Endothelial cell of umbilical vein (primary cell): Measurements from ENCODE around the gene NRCAM.

Experiments
- EZH2 ChIP-seq: IDR thresholded peaks from 2 replicates; pipeline ENCODE4 v1.6.1; 2012; ENCODE audit warnings: borderline replicate concordance, low read depth, mild to moderate bottlenecking, moderate library complexity, low read length, inconsistent platforms; ENCODE audit not compliant: severe bottlenecking
- FOS ChIP-seq: IDR thresholded peaks from 2 replicates; pipeline ENCODE4 v1.6.1; 2011; ENCODE audit warnings: mild to moderate bottlenecking, low read length, moderate library complexity, borderline replicate concordance; ENCODE audit not compliant: insufficient read depth
- GATA2 ChIP-seq: IDR thresholded peaks from 2 replicates; pipeline ENCODE4 v1.7.0; 2011; ENCODE audit warnings: low read depth, mild to moderate bottlenecking, moderate library complexity, mixed read lengths, low read length; ENCODE audit not compliant: insufficient read length, insufficient read depth
- JUN ChIP-seq: IDR thresholded peaks from 2 replicates; pipeline ENCODE4 v1.6.1; 2011; ENCODE audit warnings: borderline replicate concordance, low read depth; ENCODE audit not compliant: insufficient read length, insufficient read depth
- MYC ChIP-seq: IDR thresholded peaks from one replicate; pipeline ENCODE4 v1.6.1; 2011; ENCODE audit warnings: mild to moderate bottlenecking, low read depth, low read length
- POLR2A ChIP-seq: IDR thresholded peaks from 2 replicates; pipeline ENCODE4 v1.6.1; 2012; ENCODE audit warnings: low read depth, mild to moderate bottlenecking, control low read depth, low read length
- POLR2AphosphoS5 ChIP-seq: IDR thresholded peaks from 2 replicates; pipeline ENCODE4 v1.6.1; 2012; ENCODE audit warnings: low read depth, mild to moderate bottlenecking, control low read depth, low read length, moderate library complexity; ENCODE audit not compliant: insufficient read depth
- TF ChIP-seq, protein P1 (sequence below), 2 donors: IDR thresholded peaks; 1 replicate in 1 of 2; 2 replicates in 1 of 2; pipeline ENCODE4 v1.5.1; 2011; ENCODE audit warnings: low read length in 2 of 2, mild to moderate bottlenecking in 2 of 2, moderate library complexity in 2 of 2, control low read depth in 1 of 2, inconsistent platforms in 1 of 2, low read depth in 1 of 2; ENCODE audit not compliant: insufficient read depth in 1 of 2; ENCODE audit errors: extremely low read depth in 1 of 2
- TF ChIP-seq, protein P2 (sequence below): IDR thresholded peaks from 2 replicates; pipeline ENCODE4 v1.6.1; 2011; ENCODE audit not compliant: insufficient read depth, insufficient read length

DNA sequence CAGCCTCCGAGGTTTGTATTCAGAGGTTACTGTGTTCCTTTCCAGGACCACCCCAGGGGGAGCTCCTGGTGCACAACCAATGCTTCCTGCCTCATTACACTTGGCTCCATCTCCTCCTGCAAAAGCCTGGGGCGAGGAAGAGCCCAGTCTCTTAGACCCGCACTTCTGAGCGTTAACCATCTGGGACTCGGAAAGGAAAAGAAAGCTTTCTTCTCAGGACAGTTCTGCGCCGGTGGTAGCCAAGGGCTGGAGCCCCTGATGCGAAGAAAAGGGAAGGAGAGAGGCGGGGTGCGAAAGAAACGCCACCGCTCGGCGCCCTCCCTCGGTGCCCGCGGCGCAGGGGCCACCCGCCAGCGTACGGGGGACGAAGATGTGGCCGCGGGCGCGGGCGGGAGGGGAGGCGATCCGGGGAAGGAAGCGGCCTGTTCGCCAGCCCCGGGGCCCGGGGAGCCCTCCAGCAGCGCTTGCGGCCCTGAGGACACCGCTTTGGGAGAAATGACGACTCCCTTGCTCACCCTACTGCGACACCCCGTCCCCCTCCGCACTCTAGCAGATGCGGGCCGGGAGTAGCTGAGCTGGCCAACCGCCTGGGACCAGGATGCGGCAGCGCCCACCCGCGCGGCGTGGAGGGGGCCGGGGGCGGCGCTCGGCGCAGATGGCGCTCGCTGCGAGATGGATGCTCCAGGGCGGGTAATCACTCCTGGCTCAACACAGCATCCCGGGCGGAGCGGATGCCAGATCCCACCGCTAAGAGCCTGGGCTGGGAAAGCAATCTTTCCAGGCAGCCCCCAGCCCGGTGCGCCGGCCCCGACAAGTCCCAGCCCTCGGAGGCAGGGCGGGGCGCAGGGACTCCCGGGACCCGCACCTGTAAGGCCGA, 1.3 kb downstream of the NRCAM start:
- TF ChIP-seq, protein P1, sequence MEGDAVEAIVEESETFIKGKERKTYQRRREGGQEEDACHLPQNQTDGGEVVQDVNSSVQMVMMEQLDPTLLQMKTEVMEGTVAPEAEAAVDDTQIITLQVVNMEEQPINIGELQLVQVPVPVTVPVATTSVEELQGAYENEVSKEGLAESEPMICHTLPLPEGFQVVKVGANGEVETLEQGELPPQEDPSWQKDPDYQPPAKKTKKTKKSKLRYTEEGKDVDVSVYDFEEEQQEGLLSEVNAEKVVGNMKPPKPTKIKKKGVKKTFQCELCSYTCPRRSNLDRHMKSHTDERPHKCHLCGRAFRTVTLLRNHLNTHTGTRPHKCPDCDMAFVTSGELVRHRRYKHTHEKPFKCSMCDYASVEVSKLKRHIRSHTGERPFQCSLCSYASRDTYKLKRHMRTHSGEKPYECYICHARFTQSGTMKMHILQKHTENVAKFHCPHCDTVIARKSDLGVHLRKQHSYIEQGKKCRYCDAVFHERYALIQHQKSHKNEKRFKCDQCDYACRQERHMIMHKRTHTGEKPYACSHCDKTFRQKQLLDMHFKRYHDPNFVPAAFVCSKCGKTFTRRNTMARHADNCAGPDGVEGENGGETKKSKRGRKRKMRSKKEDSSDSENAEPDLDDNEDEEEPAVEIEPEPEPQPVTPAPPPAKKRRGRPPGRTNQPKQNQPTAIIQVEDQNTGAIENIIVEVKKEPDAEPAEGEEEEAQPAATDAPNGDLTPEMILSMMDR (IDR thresholded peaks at IDR 0.05; ENCODE audit: extremely low read depth in 1 of 2, insufficient read depth in 1 of 2, low read depth in 1 of 2, low read length in 2 of 2) = peak in 1 of 2 donors; percentile 28
- TF ChIP-seq JUN = no peak
- TF ChIP-seq POLR2A = no peak
- no peak for TF ChIP-seq EZH2
- TF ChIP-seq, protein P2, sequence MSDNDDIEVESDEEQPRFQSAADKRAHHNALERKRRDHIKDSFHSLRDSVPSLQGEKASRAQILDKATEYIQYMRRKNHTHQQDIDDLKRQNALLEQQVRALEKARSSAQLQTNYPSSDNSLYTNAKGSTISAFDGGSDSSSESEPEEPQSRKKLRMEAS = no peak
- TF ChIP-seq GATA2 = no peak
- TF ChIP-seq POLR2AphosphoS5 = no peak
- TF ChIP-seq MYC = no peak
- no peak for TF ChIP-seq FOS
